GM23338 (cell line): ENCODE data around the gene CTU1. TPM values are rescaled to one million over a fixed set of nuclear protein-coding genes. Genes with fewer than 3 reads are reported as not detected.

Experiments used
- ATAC-seq: fragments of 200-7000 bp; cut with Tn5 transposase; 3 replicates; pipeline ENCODE4 v1.9.1; 2020
- DNase-seq: peaks from one replicate; pipeline ENCODE4 v3.0.0-alpha.2; 2015; ENCODE audit warnings: low spot score
- H2AFZ ChIP-seq: fragments of 200-600 bp; sonication (generic); 2 replicates; pipeline ENCODE4 v1.8.0; 2016; ENCODE audit warnings: antibody characterized with exemption, mild to moderate bottlenecking, moderate library complexity
- H3F3A ChIP-seq: fragments of 200-600 bp; sonication (generic); replicated peaks from 2 replicates; pipeline ENCODE4 v1.8.0; 2017; ENCODE audit warnings: antibody characterized with exemption, mixed run types, low read depth
- H3K27ac ChIP-seq: fragments of 200-600 bp; sonication (generic); 2 replicates; pipeline ENCODE4 v1.6.1; 2016; ENCODE audit warnings: low read depth
- H3K27me3 ChIP-seq: fragments of 200-600 bp; sonication (generic); 2 replicates; pipeline ENCODE4 v1.8.0; 2016; ENCODE audit warnings: mild to moderate bottlenecking, mixed run types, moderate library complexity; ENCODE audit not compliant: insufficient read depth
- H3K36me3 ChIP-seq: fragments of 200-600 bp; sonication (generic); 2 replicates; pipeline ENCODE4 v1.8.0; 2016; ENCODE audit warnings: mild to moderate bottlenecking; ENCODE audit not compliant: insufficient read depth
- H3K4me1 ChIP-seq: fragments of 200-600 bp; sonication (generic); 2 replicates; pipeline ENCODE4 v1.8.0; 2016; ENCODE audit warnings: mild to moderate bottlenecking, moderate library complexity; ENCODE audit not compliant: insufficient read depth
- H3K4me2 ChIP-seq: fragments of 200-600 bp; sonication (generic); 2 replicates; pipeline ENCODE4 v1.7.1; 2017; ENCODE audit warnings: mixed run types
- H3K4me3 ChIP-seq: fragments of 200-600 bp; sonication (generic); 2 replicates; pipeline ENCODE4 v1.6.1; 2016; ENCODE audit warnings: mixed run types
- H3K79me2 ChIP-seq: fragments of 200-600 bp; sonication (generic); replicated peaks from 2 replicates; pipeline ENCODE4 v1.8.0; 2017; ENCODE audit warnings: mild to moderate bottlenecking; ENCODE audit not compliant: insufficient read depth
- H3K9me2 ChIP-seq: fragments of 200-600 bp; sonication (generic); 2 replicates; pipeline ENCODE4 v1.8.0; 2017; ENCODE audit not compliant: insufficient read depth
- H4K20me1 ChIP-seq: fragments of 200-600 bp; sonication (generic); replicated peaks from 2 replicates; pipeline ENCODE4 v1.8.0; 2017; ENCODE audit warnings: mild to moderate bottlenecking; ENCODE audit not compliant: insufficient read depth
- H3K27ac Mint-ChIP-seq: 2 replicates; pipeline ENCODE4 v1.8.0; 2020; ENCODE audit warnings: inconsistent platforms, mild to moderate bottlenecking, moderate library complexity, mixed read lengths
- H3K27me3 Mint-ChIP-seq: 3 replicates; pipeline ENCODE4 v1.8.0; 2022; ENCODE audit warnings: low read depth, mild to moderate bottlenecking, moderate library complexity, mixed read lengths, inconsistent platforms; ENCODE audit not compliant: insufficient read depth, poor library complexity
- H3K36me3 Mint-ChIP-seq: 3 replicates; pipeline ENCODE4 v1.8.0; 2021; ENCODE audit warnings: low read depth, mild to moderate bottlenecking, inconsistent platforms, moderate library complexity, mixed read lengths
- H3K4me1 Mint-ChIP-seq: 3 replicates; pipeline ENCODE4 v1.8.0; 2020; ENCODE audit warnings: mild to moderate bottlenecking, inconsistent platforms, mixed read lengths
- H3K4me3 Mint-ChIP-seq: 3 replicates; pipeline ENCODE4 v1.8.0; 2021; ENCODE audit warnings: moderate library complexity, mild to moderate bottlenecking, inconsistent platforms, mixed read lengths
- H3K9me3 Mint-ChIP-seq: 3 replicates; pipeline ENCODE4 v1.8.0; 2020; ENCODE audit warnings: moderate library complexity, mild to moderate bottlenecking, inconsistent platforms, mixed read lengths
- CREB1 ChIP-seq: fragments of 250-450 bp; sonication (Bioruptor Pico); IDR thresholded peaks from 2 replicates; pipeline ENCODE4 v1.5.0; 2020; ENCODE audit warnings: low read depth, mild to moderate bottlenecking, moderate library complexity
- EZH2phosphoT487 ChIP-seq: fragments of 200-600 bp; sonication (generic); IDR thresholded peaks from one replicate; pipeline ENCODE4 v1.8.1; 2018; ENCODE audit warnings: antibody characterized with exemption; ENCODE audit not compliant: unreplicated experiment
- JUNB ChIP-seq: IDR thresholded peaks from one replicate; pipeline ENCODE4 v1.6.1; 2016; ENCODE audit warnings: antibody characterized with exemption; ENCODE audit not compliant: unreplicated experiment
- NANOG ChIP-seq: IDR thresholded peaks from 2 replicates; pipeline ENCODE4 v1.6.1; 2016; ENCODE audit warnings: antibody characterized with exemption, borderline replicate concordance
- POLR2AphosphoS5 ChIP-seq: IDR thresholded peaks from 2 replicates; pipeline ENCODE4 v1.6.1; 2016; ENCODE audit warnings: antibody characterized with exemption, low read depth
- STAT1 ChIP-seq: IDR thresholded peaks from one replicate; pipeline ENCODE4 v1.6.1; 2016; ENCODE audit warnings: antibody characterized with exemption; ENCODE audit not compliant: unreplicated experiment
- ZNF331 ChIP-seq: fragments of 250-450 bp; sonication (Bioruptor Pico); IDR thresholded peaks from 2 replicates; pipeline ENCODE4 v1.5.0; 2020; ENCODE audit warnings: low read depth, mild to moderate bottlenecking, moderate library complexity
- polyA plus RNA-seq: library from polyadenylated mRNA; unstranded; fragments of >200 nt; fragmentation: Nextera tagmentation; extraction: Ambion mirVana; gene quantifications from 2 replicates; pipeline ENCODE4 v1.2.1, GENCODE V29; 2016
- total RNA-seq: library from RNA; depleted of rRNA; stranded (reverse); fragments of >200 nt; shearing (Covaris generic); gene quantifications from 2 replicates; pipeline ENCODE4 v1.2.3, GENCODE V29; 2014
- TF ChIP-seq, protein P1 (sequence below), 2 experiments: fragments of 200-600 bp in 1 of 2; sonication (generic) in 1 of 2; conservative IDR thresholded peaks; 2 replicates each; pipeline versions ENCODE4 v1.5.1 to v1.6.1; 2016 to 2017; ENCODE audit warnings: antibody characterized with exemption in 2 of 2, low read depth in 2 of 2, mild to moderate bottlenecking in 2 of 2, moderate library complexity in 1 of 2
- TF ChIP-seq, protein P2 (sequence below): IDR thresholded peaks from one replicate; pipeline ENCODE4 v1.6.1; 2018; ENCODE audit warnings: antibody characterized with exemption; ENCODE audit not compliant: unreplicated experiment
- TF ChIP-seq, protein P3 (sequence below): IDR thresholded peaks from 2 replicates; pipeline ENCODE4 v1.6.1; 2016; ENCODE audit warnings: antibody characterized with exemption

The CTU1 gene
- total and polyA plus RNA-seq, 2 experiments from 2014 or later = 3.7 to 18.8 TPM

DNA sequence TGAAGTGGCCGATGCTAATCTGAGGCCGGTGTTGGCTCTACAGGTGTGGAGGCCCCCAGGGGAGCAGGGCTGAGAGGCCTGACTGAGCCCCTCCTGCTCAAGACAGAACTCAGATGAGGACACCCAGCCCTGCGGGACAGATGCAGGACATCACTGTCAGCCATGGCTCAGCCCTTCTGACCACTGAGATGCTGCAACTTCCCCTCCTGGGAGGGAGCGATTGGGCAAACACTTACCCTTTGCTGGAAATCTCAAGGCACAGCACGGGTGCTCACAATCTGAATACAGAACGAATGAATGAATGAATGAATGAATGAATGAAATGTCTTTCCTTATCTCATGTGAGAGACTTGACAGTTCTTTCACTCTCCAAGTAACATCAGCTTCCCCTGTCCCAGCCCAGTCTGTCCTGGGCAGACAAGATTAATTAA lies 30.4 kb upstream of the CTU1 start:
- DNase-seq (no peak), ATAC-seq (no peak)
- Mint-ChIP-seq H3K4me1 (peaks cover 31% of the 10 kb centered on the region), H3K27me3 (peaks cover 25% of the 10 kb centered on the region), H3K27ac (no peak overlapping the region), H3K36me3 (no peaks in the 10 kb centered on the region), H3K9me3 (no peaks in the 10 kb centered on the region; the same call in 2 of the 3 replicates), H3K4me3 (no peak overlapping the region)
- no peaks in the 10 kb centered on the region for H3F3A ChIP-seq
- TF ChIP-seq EZH2phosphoT487 (no peak), POLR2AphosphoS5 (no peak), ZNF331 (no peak), CREB1 (no peak), JUNB (no peak), NANOG (no peak)
- TF ChIP-seq, protein P1, sequence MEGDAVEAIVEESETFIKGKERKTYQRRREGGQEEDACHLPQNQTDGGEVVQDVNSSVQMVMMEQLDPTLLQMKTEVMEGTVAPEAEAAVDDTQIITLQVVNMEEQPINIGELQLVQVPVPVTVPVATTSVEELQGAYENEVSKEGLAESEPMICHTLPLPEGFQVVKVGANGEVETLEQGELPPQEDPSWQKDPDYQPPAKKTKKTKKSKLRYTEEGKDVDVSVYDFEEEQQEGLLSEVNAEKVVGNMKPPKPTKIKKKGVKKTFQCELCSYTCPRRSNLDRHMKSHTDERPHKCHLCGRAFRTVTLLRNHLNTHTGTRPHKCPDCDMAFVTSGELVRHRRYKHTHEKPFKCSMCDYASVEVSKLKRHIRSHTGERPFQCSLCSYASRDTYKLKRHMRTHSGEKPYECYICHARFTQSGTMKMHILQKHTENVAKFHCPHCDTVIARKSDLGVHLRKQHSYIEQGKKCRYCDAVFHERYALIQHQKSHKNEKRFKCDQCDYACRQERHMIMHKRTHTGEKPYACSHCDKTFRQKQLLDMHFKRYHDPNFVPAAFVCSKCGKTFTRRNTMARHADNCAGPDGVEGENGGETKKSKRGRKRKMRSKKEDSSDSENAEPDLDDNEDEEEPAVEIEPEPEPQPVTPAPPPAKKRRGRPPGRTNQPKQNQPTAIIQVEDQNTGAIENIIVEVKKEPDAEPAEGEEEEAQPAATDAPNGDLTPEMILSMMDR (conservative IDR thresholded peaks at IDR 0.05; ENCODE audit: low read depth in 2 of 2) = no peak
- TF ChIP-seq, protein P2, sequence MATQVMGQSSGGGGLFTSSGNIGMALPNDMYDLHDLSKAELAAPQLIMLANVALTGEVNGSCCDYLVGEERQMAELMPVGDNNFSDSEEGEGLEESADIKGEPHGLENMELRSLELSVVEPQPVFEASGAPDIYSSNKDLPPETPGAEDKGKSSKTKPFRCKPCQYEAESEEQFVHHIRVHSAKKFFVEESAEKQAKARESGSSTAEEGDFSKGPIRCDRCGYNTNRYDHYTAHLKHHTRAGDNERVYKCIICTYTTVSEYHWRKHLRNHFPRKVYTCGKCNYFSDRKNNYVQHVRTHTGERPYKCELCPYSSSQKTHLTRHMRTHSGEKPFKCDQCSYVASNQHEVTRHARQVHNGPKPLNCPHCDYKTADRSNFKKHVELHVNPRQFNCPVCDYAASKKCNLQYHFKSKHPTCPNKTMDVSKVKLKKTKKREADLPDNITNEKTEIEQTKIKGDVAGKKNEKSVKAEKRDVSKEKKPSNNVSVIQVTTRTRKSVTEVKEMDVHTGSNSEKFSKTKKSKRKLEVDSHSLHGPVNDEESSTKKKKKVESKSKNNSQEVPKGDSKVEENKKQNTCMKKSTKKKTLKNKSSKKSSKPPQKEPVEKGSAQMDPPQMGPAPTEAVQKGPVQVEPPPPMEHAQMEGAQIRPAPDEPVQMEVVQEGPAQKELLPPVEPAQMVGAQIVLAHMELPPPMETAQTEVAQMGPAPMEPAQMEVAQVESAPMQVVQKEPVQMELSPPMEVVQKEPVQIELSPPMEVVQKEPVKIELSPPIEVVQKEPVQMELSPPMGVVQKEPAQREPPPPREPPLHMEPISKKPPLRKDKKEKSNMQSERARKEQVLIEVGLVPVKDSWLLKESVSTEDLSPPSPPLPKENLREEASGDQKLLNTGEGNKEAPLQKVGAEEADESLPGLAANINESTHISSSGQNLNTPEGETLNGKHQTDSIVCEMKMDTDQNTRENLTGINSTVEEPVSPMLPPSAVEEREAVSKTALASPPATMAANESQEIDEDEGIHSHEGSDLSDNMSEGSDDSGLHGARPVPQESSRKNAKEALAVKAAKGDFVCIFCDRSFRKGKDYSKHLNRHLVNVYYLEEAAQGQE = no peak
- TF ChIP-seq, protein P3, sequence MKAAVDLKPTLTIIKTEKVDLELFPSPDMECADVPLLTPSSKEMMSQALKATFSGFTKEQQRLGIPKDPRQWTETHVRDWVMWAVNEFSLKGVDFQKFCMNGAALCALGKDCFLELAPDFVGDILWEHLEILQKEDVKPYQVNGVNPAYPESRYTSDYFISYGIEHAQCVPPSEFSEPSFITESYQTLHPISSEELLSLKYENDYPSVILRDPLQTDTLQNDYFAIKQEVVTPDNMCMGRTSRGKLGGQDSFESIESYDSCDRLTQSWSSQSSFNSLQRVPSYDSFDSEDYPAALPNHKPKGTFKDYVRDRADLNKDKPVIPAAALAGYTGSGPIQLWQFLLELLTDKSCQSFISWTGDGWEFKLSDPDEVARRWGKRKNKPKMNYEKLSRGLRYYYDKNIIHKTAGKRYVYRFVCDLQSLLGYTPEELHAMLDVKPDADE = no peak
- no peaks in the 10 kb centered on the region for H3K27me3 ChIP-seq
- H3K27ac ChIP-seq = no peak overlapping the region
- peaks cover 14% of the 10 kb centered on the region for H3K4me1 ChIP-seq
- H4K20me1 ChIP-seq = no peaks in the 10 kb centered on the region
- H3K79me2 ChIP-seq = no peaks in the 10 kb centered on the region
- no peaks in the 10 kb centered on the region for H3K9me2 ChIP-seq
- no peaks in the 10 kb centered on the region for H3K36me3 ChIP-seq
- H3K4me2 ChIP-seq = no peak overlapping the region
- no peak overlapping the region for H3K4me3 ChIP-seq
- no peak overlapping the region for H2AFZ ChIP-seq

DNA sequence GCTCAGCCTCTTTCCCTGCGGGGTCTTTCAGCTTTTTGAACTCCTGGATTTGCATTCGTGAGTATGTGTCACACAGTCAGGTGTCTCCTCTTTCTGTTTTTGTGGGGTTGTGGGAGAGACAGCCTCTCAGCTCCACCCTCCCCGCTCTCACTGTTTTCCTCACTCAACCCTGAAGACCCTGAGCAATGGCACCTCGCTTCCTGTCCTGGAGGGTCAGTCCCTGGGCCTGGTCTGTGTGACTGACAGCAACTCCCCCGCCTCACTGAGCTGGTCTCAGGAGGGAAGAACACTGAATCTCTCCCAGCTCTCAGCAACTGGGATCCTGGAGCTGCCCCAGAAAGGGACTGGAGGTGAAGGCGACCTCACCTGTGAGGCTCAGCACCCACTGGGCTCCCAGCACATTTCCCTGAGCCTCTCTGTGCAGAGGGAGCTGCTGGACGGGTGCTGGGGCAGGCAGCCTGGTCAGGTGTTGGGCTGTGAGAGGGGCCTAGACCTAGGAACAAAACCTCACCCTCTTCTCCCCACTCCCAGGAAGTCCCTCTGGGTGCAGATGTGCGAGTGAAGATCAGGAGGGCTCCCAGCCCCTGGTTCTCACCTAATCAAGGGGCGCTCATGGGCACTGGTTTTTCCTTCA lies 29.7 kb upstream of the CTU1 start:
- Histone ChIP-seq H3K79me2 (no peaks in the 10 kb centered on the region), H3F3A (no peaks in the 10 kb centered on the region), H2AFZ (no peak overlapping the region), H4K20me1 (no peaks in the 10 kb centered on the region), H3K4me3 (no peak overlapping the region), H3K9me2 (no peaks in the 10 kb centered on the region), H3K27me3 (no peaks in the 10 kb centered on the region), H3K27ac (no peak overlapping the region), H3K4me1 (peaks cover 14% of the 10 kb centered on the region), H3K4me2 (no peak overlapping the region), H3K36me3 (no peaks in the 10 kb centered on the region)
- H3K4me3 Mint-ChIP-seq = no peak overlapping the region
- no peaks in the 10 kb centered on the region; the same call in 2 of the 3 replicates for H3K9me3 Mint-ChIP-seq
- peaks cover 31% of the 10 kb centered on the region for H3K4me1 Mint-ChIP-seq
- no peaks in the 10 kb centered on the region for H3K36me3 Mint-ChIP-seq
- ATAC-seq (no peak), DNase-seq (no peak)
- peaks cover 25% of the 10 kb centered on the region for H3K27me3 Mint-ChIP-seq
- H3K27ac Mint-ChIP-seq = no peak overlapping the region
- no peak for TF ChIP-seq ZNF331
- TF ChIP-seq, protein P1 (conservative IDR thresholded peaks at IDR 0.05; ENCODE audit: low read depth in 2 of 2) = no peak
- TF ChIP-seq EZH2phosphoT487 = no peak
- no peak for TF ChIP-seq STAT1
